Stimulated activated CD8-positive, alpha-beta memory T cell treated with anti-CD3 and anti-CD28 coated beads, Interleukin-7, amount 100 ng/mL, for 24 hours (primary cell): ENCODE results near the gene RREB1.

Source experiments
- DNase-seq: peaks from one replicate; pipeline ENCODE4 v3.0.0-alpha.2; 2020; ENCODE audit warnings: low read depth

Gene RREB1

GRCh38 chr6:7088076-7088742 lies 19.6 kb upstream of the RREB1 start:
- DNase-seq: no peak

GRCh38 chr6:7098993-7099392 lies 8.8 kb upstream of the RREB1 start:
- no peak for DNase-seq

- no peak for DNase-seq
These were observed 7.5 kb upstream of the RREB1 start for GRCh38 chr6:7100072-7100752.

- DNase-seq: no peak
These were observed 7.0 kb upstream of the RREB1 start for GRCh38 chr6:7100753-7101081.

- no peak for DNase-seq
These were observed 6.5 kb upstream of the RREB1 start for GRCh38 chr6:7101290-7101689.

GRCh38 chr6:7104752-7105151 lies 3.0 kb upstream of the RREB1 start:
- DNase-seq: no peak

- DNase-seq: no peak
These were observed 1.5 kb upstream of the RREB1 start for GRCh38 chr6:7106215-7106751.

GRCh38 chr6:7106752-7107577 lies 796 bp upstream of the RREB1 start:
- no peak for DNase-seq

- DNase-seq: no peak
These were observed 619 bp downstream of the RREB1 start for GRCh38 chr6:7108196-7108963.

GRCh38 chr6:7108964-7109836 lies 1.4 kb downstream of the RREB1 start:
- no peak for DNase-seq

- no peak for DNase-seq
These were observed 2.5 kb downstream of the RREB1 start for GRCh38 chr6:7110092-7110792.

GRCh38 chr6:7111095-7111690 lies 3.4 kb downstream of the RREB1 start:
- no peak for DNase-seq

GRCh38 chr6:7112171-7112570 lies 4.4 kb downstream of the RREB1 start:
- no peak for DNase-seq

GRCh38 chr6:7112741-7113313 lies 5.1 kb downstream of the RREB1 start:
- no peak for DNase-seq

GRCh38 chr6:7114744-7115458 lies 7.1 kb downstream of the RREB1 start:
- DNase-seq: no peak

GRCh38 chr6:7115543-7116231 lies 7.9 kb downstream of the RREB1 start:
- no peak for DNase-seq

GRCh38 chr6:7119272-7119801 lies 11.6 kb downstream of the RREB1 start:
- DNase-seq: no peak

- DNase-seq: no peak
These were observed 14.0 kb downstream of the RREB1 start for GRCh38 chr6:7121700-7122241.
